COLO668 (cell line): Measurements from ENCODE around the gene FAM222B.

ENCODE experiments used
- DNase-seq: peaks from one replicate; lab custom pipeline; 2025; ENCODE audit not compliant: unreplicated experiment; lab: John Stamatoyannopoulos, UW

Gene FAM222B

GRCh38 chr17:28714281-28714680 is 128.3 kb downstream of the FAM222B start:
- no peak for DNase-seq

GRCh38 chr17:28712705-28713415 is 129.7 kb downstream of the FAM222B start:
- no peak for DNase-seq

- DNase-seq, result no peak
Observed at GRCh38 chr17:28712032-28712704, 130.4 kb downstream of the FAM222B start.

GRCh38 chr17:28711723-28712031 is 130.9 kb downstream of the FAM222B start, which contains the start of gene PROCA1:
PROCA1 (minus strand) TSS chr17:28711888; CDS start chr17:28711660, 228 bp downstream.
- DNase-seq, result no peak

- DNase-seq, result peak; percentile 80
Observed at GRCh38 chr17:28710861-28711722, 131.5 kb downstream of the FAM222B start.

GRCh38 chr17:28707339-28707720 is 135.3 kb downstream of the FAM222B start:
- no peak for DNase-seq

- no peak for DNase-seq
Observed at GRCh38 chr17:28706471-28707338, 135.9 kb downstream of the FAM222B start.
